GM04504 (cell line): Measurements from ENCODE around the gene COX6A2.
"Not testable (repeated sequence)": the region's sequence is repeated elsewhere in the genome, so short reads cannot be mapped to it uniquely, and the experiment has no call there.

ENCODE experiments used
- DNase-seq: peaks from one replicate; pipeline ENCODE4 v3.0.0-alpha.2; 2012; ENCODE audit warnings: low read depth

The COX6A2 gene

DNA sequence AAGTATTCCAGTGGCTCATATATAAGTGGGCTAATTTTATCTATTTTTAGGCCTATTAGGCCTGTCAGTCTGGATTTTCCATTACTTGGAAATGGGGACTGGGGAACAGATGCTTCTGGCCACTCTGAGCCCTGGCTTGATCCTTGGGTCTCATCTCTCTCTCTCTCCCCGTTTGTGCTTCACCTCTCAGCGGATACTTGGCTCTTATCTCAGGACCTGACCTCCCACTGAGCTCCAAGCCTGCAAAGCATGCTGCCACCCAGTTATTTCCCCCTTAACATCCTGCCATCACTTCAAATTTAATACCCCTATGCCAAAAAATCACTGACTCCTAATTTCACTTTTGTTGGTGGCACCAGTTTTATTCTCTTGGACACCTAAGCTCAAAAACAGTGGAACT lies 10.3 kb upstream of the COX6A2 start:
- no peak for DNase-seq

DNA sequence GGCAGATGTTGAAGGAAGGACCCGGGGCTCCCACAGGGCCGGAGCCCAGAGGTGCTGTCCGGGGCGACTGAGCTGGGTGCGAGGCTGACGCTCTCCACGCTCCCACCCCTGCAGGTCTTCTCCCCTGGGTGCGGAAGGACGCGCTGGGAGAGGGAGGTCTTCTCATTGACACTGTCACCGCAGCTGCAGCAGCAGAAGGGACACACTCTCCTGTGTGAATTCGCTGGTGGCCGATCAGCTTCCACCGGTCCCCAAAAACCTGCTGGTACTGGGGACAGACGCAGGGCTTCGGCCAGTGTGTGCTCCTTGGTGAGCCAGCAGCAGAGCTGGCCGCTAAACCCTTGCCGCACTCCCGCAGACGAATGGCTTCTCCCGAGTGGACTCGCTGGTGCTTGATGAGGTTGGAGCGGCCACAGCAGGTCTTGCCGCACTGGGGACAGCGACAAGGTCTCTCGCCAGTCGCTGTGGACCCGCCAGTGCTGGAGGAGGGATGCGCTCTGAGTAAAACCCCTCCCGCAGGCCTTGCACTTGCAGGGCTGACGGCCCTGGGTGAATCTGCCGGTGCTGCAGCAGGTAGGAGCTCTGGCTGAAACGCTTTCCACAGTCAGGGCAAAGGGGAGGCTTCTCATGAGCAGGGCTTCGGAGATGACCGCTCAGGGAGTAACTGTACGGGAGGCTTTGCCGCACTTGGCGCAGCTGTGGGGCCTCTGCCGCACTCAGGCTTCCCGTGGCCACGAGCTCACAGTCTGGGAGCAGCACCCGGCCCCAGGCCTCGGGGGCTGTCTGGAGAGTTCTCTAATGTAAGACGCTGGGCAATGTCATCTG lies 8.3 kb upstream of the COX6A2 start:
- no peak for DNase-seq

DNA sequence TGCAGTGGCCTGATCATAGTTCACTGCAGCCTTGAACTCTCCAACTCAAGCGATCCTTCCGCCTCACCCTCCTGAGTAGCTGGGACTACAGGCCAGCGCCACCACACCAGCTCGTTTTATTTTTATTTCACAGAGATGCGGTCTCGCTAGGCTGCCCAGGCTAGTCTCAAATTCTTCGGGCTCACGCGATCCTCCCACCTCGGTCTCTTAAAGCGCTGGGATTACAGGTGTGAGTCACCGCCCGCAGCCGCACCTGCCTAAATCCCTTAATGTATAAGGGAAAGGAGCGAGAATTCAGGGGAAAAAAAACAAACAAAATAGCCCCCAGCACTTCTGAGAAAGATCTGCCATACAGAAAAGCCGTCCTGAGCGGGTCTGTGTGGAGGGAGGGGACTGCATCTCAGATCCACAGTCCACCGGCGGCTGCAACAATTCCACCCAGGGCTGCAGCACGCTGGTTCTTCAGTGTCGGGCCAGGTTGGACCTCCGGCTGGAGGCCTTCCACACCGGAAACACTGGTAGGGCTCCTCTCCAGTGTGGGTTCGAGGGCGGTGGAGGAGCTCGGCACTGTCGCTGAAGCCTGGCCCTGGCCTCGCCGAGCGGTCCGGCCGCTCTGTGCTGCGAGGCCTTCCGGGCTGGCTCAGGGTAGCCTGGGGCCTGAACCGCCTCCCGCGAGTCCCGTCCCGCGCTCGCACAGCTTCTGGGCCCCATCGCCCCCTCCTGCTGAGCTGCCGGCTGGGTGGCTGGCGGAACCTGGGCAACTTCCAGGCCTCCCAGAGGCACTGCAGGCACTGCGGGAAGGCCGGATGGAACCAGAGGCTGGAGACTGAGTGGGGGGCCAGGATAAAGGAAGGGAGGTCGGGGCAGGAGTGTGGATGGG lies 7.4 kb upstream of the COX6A2 start:
- no peak for DNase-seq

DNA sequence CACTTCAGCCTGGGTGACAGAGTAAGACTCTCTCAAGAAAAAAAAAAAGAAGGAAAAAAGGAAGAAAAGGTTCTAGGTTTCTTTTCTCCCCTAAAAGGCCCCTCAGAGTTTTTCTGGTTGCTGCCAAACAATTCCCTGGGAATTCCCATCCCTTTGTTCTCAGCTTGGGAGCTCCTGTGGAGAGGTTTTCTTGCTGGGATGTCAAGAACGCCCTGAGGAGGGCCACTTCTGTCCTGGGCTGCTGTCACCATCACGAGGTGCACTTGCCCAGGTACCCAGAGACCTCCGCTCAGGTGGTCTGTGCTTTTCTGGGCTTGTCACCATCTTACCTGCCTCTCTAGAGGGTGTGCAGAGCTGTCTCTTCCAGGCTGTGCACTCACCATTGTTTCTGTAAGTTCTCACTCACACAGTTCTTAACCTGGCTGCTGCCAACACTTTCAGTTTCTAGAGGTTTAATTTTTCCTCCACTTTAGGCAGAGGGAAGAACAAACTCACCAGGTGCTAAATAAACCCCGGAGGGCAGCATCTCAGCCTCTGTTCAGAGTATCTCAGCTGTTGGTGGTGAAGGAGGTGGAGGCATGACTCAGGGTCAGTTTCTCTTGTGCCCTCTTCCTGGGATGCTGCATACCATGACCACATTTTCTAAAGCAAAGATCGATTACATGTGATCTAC lies 2.4 kb upstream of the COX6A2 start:
- DNase-seq, result no peak

DNA sequence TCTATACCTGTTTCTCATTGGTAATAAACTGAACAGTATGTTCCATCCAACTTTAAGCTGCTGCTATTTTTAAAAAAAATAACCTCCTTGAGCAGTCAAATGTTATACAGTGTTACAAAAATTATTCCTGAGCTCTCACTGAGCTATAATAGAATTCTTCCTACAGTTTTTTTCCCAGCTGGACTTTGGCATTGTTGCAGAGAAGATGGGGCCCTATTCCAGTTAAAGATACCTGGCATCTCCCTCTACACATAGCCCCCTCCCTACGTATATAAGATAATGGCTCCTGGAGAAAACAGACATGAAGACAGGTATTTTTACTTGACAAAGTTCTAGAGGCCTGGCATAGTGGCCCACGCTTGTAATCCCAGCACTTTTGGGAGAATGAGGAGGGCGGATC lies 1.6 kb upstream of the COX6A2 start:
- no peak for DNase-seq

DNA sequence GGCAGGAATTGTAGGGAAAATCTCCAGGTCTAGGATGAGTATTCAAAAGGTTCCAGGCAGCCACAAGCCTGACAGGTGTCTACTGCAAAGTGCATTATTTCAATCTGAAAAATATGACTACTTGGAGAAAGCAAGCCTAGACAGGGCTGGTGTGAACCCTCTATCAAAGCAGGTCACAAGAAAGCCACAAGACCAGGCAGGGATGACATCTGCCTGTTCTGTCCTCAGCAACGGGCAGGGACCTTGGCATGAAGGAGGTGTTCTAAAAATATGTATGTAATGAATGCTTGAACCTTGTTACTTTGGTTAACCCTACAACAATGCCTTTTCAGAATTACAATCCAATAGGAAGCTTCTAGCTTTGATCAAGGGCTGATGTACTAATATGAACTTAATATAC lies 1.2 kb upstream of the COX6A2 start:
- no peak for DNase-seq

DNA sequence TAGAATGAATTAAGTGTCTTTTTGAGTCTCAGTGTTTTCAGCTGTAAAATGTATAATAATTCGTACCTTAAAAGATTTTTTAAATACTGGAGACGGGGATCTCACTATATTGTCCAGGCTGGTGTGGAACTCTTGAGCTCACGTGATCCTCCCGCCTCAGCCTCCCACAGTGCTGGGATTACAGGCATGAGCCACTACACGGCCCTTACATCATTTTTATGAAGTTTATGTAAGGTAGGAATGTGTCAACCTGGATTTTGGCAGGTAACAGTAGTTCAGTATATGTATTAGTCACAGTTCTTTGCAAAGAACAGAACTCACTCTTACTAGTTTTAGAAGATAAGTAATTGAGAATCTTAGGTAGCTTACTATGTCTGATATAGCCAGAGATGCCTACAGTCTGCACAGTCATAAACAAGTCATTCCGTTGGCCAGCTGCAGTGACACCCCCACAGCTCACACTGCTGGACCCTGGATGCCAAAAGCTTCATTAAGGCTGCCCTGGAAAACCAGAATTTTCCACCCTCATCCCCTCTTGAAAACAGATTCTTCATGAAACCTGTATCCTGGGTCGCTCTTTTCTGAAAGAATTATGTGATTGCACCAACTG lies 583 bp upstream of the COX6A2 start:
- no peak for DNase-seq

DNA sequence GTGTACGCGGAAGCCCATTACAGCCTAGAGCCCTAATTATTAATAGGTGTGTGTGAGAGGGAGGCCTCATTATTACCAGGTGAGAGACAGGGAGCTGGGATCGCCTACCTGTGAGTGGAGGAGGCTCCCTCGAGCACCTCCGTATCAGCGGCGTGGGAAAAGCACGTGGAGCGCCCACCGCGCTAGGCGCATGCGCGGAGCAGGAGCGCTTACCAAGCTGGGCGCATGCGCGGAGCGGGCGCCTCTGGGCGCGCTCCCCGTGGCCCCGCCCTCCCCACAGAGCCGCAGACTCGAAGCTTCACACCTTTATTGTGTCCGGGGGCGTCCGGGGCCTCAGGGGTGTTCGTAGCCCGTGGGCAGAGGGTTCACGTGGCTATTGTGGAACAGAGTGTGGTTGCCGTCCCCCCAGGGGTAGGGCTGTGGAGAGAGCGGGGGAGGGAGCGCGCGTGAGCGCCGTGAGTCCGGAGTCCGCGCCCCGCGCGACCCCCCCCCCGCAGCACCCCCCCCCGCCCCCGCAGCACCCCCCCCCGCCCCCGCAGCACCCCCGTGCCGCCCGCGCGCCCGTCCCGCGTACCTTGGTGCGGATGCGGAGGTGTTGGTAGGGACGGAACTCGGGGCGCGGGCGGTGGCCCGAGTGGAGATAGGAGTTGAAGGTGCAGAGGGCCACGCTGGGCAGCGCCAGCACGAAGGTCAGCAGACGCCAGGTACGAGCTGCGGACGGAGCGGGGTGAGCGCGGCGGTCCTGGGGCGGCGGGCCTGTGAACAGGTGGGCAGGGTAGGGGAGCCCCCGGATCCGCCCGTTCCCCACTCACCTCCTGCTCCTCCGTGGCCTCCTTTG lies 500 bp downstream of the COX6A2 start:
- DNase-seq, result no peak

DNA sequence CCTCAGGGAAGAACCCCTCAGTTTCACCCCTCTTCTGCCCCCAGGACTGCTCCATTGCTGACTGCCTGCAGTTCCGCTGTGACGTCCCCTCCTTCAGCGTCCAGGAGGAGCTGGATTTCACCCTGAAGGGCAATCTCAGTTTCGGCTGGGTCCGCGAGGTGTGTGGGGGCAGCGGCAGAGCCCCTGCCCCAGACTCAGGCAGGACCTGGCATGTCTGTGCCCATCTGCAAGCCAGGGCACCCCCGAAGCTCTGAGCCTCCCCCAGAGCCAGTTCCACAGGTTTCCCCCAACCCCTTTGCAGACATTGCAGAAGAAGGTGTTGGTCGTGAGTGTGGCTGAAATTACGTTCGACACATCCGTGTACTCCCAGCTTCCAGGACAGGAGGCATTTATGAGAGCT lies 4.4 kb downstream of the COX6A2 start:
- no peak for DNase-seq

DNA sequence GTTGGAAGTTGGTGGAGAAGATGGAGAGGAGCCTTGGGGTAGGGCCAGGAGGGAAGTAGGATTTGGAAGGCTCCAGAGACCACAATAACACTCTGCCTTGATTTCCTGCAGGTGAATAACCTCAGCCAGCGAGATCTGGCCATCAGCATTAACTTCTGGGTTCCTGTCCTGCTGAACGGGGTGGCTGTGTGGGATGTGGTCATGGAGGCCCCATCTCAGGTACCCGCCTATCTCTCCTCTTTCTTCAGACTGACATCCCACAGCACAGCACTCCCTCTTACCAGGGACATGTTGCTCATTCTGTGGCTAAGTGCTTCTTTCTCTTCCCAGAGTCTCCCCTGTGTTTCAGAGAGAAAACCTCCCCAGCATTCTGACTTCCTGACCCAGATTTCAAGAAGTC lies 4.9 kb downstream of the COX6A2 start:
- no peak for DNase-seq

DNA sequence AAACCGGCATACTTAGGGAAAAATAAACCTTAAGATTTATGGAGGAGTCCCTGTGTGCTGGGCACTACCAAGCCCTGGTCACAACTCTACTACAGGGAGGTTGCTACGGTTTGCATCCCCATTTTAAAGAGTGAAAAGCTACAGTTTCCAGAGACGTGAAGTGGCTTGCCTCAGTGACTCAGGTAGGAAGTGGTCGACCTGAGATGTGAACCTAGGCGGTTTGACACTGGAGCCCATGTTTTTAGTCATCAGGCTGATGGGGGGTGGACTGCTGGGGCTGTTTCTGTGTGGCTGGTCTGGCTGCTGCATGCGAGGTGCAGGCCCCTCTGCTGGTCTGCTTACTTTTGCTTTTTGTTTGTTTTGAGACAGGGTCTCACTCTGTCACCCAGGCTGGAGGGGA lies 6.6 kb downstream of the COX6A2 start:
- DNase-seq, result no peak

DNA sequence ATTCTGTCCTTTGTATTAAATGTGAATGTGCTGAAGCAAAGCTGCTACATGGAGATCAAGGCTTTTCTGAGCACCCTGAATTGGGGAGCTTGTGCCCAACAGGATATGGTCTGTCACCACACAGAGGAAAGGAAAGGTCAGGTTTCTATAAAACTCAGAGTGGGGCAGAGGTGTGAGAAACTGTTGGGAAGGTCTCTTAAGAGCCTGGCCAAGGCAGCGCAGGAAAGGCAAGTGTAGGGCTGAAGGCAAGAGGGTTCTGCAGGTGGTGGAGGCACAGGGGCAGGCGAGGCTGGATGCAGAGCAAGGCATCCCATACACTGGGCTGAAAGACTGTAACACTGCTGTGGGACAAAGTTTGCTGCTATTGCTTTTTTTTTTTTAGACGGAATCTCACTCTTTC lies 8.1 kb downstream of the COX6A2 start:
- no peak for DNase-seq

DNA sequence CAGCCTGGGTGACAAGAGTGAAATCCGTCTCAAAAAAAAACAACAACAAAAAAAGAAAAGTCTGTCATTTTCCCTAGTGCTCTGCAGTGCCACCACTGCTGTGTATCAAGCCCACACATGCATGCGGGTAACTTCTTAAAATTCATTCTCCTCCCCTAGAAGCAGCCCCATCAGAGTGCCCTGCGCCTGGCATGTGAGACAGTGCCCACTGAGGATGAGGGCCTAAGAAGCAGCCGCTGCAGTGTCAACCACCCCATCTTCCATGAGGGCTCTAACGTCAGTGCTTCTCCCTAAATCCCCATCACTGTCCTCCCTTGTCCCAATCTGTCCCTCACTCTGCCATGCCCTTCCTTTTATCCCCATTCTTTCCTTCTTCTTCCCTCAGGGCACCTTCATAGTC lies 10.2 kb downstream of the COX6A2 start:
- no peak for DNase-seq

DNA sequence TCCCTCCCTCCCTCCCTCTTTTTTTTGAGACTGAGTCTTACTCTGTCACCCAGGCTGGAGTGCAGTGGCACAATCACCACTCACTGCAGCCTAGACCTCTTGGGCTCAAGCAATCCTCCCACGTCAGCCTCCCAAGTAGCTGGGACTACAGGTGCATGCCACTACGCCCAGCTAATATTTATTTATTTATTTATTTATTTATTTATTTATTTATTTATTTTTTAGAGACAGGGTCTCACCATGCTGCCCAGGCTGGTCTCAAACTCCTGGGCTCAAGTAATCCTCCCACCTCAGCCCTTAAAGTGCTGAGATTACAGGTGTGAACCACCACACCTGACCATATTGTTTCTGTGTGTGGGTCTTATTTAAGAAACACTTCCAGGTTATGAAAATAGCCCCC lies 11.1 kb downstream of the COX6A2 start:
- DNase-seq, result not testable (repeated sequence)

DNA sequence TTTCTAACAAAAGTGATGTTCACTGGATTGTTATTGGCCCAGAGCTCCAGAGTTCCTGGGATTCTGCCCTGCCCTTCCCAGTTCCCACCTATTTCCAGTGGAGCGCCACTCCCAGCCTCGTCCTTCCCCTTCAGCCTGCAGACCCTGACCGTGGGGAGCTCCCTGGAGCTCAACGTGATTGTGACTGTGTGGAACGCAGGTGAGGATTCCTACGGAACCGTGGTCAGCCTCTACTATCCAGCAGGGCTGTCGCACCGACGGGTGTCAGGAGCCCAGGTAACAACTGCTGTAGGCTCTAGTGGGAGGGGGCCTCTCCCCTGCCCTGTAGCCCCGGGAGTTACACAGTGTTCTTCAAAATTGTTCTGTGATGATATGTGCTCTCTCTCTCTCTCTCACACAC lies 11.8 kb downstream of the COX6A2 start:
- DNase-seq, result no peak

DNA sequence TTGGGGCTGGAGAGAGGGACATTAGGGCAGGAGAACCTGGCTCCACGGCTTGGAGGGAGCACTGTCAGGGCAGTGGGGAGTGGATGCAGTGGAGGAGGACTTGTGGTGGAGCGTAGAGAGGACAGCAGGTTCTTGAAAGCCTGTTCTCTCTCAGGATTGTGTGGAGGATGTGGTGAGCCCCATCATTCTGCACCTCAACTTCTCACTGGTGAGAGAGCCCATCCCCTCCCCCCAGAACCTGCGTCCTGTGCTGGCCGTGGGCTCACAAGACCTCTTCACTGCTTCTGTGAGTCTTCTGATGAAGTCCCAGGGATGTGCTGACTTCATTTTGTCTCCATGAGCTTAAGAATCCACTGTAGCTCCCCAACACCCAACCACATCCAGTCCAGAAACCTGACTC lies 13.5 kb downstream of the COX6A2 start:
- no peak for DNase-seq

DNA sequence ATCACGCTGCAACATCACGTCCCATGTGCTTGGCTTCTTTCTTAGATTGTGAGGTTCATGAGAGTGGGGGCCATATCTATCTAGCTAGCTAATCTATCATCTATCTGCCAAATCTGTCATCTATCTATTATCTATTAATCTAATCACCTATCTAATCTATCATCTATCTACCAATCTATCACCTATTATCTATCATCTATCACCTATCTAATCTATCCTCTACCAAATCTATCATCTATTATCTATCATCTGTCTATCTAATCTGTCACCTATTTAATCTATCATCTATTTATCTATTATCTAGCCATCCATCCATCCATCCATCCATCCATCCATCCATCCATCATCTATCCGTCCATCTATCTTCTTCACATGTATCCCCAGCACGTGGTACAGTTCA lies 14.2 kb downstream of the COX6A2 start:
- no peak for DNase-seq

DNA sequence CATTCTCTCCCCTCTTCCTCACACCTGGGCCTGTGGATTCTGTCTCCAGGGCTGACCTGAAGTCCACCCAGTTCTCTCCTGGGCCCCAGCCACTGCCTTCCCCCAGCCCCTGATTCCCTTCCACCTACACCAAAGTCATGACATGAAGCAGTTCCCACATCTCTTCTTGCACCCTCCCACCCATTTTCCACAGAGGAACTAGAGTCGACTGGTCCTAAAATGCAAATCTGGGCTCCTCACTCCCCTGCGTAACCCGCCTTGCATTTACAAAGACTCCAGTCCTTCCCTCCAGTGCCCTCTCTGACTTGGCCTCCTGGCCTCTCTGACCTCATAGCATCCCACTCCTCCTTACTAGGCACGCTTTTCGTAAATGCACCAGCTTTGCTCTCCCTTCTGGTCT lies 14.8 kb downstream of the COX6A2 start:
- no peak for DNase-seq

DNA sequence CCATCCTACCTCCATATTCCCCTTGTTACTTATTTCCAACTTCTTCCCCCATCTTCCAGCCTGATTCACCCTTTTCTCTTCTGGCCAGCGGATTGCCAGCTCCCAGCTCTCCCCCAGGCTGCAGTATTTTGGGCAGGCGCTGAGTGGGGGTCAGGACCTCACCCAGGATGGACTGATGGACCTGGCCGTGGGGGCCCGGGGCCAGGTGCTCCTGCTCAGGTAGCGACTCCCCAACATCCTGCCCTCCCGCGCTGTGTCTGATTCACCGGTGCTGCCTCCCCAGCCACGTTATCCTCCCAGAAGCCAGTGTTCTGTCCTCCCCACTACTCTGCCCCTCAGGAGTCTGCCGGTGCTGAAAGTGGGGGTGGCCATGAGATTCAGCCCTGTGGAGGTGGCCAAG lies 15.4 kb downstream of the COX6A2 start:
- DNase-seq, result no peak

DNA sequence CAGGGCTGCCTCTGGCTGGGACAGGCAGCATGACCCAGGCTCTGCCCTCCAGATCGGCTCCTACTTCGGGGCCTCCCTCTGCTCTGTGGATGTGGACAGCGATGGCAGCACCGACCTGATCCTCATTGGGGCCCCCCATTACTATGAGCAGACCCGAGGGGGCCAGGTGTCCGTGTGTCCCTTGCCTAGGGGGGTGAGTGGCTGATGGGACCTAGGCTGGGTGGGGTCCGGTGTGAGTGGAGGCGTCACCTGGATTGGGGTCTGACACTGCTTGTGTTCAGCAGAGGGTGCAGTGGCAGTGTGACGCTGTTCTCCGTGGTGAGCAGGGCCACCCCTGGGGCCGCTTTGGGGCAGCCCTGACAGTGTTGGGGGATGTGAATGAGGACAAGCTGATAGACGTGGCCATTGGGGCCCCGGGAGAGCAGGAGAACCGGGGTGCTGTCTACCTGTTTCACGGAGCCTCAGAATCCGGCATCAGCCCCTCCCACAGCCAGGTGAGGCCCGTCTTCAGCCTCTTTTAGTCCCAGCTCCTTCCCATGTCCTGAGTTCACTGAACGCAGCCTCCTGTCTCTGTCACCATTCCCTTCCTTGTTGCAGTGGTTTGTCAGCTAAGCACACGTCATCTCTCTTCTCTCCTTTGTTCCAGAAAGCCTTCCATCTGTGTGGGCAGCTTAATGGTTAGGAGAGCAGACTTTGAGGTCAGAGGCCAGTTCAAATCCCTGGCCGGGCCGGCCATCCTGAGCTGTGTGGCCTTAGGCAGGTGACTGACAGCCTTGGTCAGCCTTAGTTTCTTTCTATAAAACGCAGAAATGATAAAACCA lies 16.9 kb downstream of the COX6A2 start:
- DNase-seq, result no peak

DNA sequence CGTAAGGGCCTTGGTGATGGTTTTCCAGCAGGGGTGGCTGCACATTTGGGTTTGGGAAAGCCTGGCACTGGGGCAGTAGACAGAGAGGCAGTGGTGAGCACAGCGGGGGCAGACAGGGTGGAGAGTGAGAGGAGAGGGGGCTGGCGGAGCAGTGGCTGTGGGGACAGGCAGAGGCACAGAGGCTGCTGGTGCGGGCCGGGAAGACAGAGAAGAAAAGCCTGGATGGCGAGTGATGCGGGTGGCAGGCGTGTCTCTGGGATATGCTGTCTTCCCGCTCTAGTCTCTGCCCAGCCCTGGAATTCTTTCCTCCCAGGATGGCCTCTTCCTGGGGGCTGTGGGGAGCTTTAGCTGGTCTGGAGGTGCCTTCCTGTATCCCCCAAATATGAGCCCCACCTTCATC lies 18.1 kb downstream of the COX6A2 start:
- no peak for DNase-seq
